Ramos (cell line): ENCODE measurements around the gene SBF2.

Source experiments
- in situ Hi-C: fragments of 300-500 bp; cut with MboI; formaldehyde crosslinking; loops from one replicate; pipeline ENCODE4 v1.14.3; 2022; ENCODE audit warnings: low sequenced_read_pairs; ENCODE audit not compliant: unreplicated experiment

Gene SBF2

DNA sequence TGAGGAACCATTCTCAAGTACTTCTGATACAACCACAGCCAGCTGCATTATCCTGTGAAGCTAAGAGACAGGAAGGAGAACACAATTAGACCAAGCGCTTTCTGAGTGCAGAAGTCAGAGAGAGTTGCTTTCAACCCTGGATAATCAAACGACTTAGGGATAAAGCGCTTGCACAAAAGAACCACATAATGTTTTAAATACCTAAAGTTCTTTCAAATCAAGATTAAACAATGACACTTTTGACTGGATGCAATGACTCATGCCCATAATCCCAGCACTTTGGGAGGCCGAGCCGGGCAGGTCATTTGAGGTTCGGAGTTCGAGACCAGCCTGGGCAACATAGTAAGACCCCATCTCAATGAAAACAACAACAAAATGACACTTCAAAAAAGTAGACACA lies 485.1 kb downstream of the SBF2 start:
- in situ Hi-C loops = no loop called here

DNA sequence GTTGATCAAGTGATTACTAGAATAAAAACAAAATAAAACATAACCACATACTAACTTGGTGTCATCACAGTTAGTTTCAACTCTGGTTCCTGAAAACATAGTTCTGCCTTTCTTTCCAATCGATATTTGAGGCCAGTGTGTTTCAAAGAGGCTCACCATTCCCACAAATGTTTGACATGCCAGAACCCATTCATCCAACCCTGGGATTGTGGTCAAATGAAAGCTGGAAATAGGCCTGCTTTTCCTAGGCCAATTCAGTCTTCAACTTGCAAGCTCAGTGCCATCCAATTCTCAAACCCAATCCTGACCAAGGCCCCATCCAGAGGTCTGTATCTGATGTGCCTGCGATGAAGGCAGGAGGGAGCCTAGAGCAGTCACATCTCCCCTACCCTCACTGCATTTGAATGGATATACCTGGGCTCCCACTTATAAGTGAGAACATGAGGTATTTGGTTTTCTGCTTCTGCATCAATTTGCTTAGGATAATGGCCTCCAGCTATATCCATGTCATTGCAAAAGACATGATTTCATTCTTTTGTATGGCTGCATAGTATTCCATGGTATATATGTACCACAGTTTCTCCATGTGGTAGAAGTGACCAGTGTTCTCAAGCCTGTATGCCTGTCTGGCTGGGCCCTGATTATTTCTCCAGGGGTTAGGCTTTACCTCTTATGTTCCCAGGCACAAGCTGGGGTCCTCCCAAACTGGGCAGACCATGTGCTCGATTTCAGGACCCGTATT lies 486.9 kb downstream of the SBF2 start:
- in situ Hi-C loops = no loop called here

- in situ Hi-C loops = no loop called here
Measured at GRCh38 chr11:9804419-9804902, 489.6 kb downstream of the SBF2 start.

GRCh38 chr11:9803685-9804418 lies 490.2 kb downstream of the SBF2 start:
- in situ Hi-C loops = no loop called here

GRCh38 chr11:9802291-9802861 lies 491.6 kb downstream of the SBF2 start:
- in situ Hi-C loops = no loop called here

- in situ Hi-C loops = no loop called here
Measured at GRCh38 chr11:9799886-9800285, 494.1 kb downstream of the SBF2 start.

- in situ Hi-C loops = no loop called here
Measured at GRCh38 chr11:9797300-9797699, 496.7 kb downstream of the SBF2 start.

DNA sequence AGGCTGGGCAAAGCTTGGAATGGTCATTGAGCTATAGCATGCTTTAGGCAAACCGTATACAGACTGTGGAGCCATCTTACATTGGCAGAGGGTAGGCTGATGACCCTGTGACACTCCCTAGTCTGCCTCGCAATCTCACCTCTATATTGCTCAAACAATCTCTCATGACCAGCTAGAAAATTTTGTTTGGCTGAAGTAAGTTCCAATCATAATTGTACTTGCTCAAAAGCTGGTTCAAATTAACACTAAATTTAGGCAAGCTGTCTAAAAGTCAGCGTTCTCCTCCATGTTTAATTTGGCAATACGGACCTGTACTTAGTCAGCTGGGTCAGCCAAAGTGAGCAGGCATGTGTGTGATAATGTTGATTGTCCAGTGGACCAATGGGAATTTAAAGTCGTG lies 497.2 kb downstream of the SBF2 start:
- in situ Hi-C loops = no loop called here

DNA sequence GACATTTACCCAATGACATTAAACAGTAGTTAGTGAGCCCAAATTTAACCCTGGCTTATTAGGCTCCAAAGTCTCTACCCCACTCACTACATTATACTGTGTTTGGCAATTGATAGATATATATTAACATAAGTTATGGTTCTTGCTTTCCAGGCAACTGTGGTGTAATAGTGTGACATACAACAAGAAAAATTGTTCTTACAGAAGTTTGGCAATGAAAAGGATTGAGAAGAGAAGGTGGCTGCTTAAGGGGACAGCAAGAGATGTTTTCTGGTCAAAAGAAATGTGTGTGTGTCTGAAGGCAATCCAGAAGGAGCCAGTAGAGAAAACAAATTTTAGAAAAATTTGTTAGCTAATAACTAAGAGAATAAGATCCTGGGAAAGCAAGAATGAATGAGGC lies 497.8 kb downstream of the SBF2 start:
- in situ Hi-C loops = no loop called here

DNA sequence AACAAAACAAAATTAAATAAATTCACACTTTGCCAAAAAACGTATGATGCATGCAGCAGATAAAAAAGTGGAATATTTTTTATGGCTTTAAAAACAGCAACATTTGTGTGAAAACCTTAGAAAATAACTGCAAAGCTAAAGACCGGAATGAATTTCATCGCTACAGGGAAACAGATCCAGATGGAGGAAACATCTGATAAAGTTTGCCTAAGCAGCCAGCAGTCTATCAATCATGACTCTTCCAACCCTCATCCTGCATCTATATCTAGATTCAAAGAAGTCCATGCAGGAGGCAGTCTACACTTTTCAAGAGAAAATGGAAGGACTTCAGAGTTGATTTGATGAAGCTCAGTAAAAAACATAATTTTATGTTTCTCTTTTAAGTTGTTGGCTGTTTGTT lies 503.3 kb downstream of the SBF2 start:
- in situ Hi-C loops = no loop called here

DNA sequence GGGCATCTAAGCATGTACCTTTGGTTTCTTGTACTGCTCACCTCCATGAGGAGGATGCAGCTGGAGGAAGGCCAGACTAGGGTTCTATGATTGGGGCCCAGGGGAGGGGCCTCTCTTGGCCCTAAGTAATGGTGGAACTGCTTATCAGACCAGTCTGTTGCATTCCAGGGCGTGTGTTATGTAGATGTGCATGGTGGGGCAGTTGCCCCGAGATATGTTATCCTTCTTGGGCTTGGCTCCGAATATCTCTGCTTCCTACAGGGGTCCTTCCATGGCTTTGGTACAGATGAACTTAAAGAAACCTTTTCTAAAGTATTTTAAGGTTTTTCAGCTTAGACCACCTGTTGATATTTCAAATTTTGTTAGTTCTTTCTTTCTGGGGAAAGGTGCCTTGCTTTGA lies 504.1 kb downstream of the SBF2 start:
- in situ Hi-C loops = no loop called here

GRCh38 chr11:9787981-9788521 lies 506.0 kb downstream of the SBF2 start:
- in situ Hi-C loops = no loop called here

DNA sequence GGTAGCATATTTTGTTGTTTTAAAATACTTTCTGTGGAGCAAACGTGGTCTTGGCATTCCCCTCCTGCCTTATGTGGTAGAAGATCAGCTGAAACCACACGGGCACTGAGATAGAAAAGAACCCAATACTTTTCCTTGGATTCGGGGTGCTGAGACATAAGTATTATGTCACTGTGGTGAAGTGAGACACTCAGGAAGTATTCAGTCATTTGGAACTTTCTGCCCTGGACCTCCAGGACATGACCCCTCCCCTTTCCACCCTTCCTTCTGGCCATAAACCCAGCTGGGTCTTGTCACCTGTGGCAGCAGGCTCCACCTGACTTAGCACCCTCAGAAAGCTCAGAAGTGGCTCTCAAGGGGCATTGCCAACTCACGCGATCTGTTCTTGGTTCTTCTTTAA lies 506.8 kb downstream of the SBF2 start:
- in situ Hi-C loops = no loop called here

DNA sequence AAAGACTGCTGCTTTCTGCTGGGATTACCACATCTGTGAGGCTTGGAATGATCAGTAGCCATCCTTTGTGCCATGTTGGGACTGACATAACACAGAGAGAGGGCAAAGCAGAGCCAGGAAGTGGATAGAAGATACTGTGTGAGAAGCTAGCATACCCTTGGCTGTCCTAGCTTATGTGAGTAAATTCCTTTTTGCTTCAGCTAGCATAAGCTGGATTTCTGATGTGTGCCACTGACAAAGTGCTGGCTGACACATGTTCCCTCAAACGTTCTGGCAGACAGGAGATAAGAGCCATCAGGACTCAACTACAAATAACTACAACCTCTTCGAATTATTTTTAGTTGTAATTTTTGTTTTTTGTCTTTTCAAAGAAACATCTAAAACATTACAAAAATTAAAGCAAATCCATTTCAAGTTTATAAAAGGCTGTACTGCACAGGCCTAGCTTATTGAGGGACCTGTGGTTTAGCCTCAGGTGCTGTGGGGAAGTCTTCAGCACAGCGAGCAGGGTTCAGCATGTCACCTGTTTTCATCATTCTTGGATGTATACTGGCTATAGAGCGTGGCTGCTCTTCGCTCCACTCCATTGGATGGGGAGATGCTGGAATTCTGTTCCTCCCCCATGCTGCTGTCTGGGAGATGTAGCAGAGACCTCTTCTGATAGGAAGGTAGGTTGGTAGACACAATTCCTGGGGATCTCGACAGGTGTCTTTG lies 509.3 kb downstream of the SBF2 start:
- in situ Hi-C loops = no loop called here

- in situ Hi-C loops = no loop called here
Measured at GRCh38 chr11:9783986-9784385, 510.0 kb downstream of the SBF2 start.

- in situ Hi-C loops = no loop called here
Measured at GRCh38 chr11:9780929-9781328, 513.1 kb downstream of the SBF2 start.

DNA sequence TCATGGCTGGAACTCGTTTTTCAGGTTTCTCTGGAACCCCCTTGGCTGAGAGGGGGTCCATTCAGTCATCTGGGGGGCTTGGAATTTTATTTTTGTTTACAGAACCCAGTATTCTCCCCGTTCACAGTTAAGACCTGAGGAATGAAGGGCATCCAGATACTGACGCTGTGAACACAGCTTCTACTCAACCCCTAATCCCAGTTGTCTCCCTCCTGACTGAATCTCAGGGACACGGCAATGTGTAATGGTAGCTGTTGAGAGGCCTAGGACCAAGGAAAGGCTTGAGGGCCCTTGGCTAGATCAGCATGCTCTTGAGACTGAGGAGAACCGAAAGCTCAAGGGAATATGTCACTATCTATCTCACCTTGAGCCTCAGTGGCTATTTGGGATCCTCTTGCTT lies 516.5 kb downstream of the SBF2 start:
- in situ Hi-C loops = no loop called here

GRCh38 chr11:9777066-9777465 lies 517.0 kb downstream of the SBF2 start:
- in situ Hi-C loops = no loop called here

DNA sequence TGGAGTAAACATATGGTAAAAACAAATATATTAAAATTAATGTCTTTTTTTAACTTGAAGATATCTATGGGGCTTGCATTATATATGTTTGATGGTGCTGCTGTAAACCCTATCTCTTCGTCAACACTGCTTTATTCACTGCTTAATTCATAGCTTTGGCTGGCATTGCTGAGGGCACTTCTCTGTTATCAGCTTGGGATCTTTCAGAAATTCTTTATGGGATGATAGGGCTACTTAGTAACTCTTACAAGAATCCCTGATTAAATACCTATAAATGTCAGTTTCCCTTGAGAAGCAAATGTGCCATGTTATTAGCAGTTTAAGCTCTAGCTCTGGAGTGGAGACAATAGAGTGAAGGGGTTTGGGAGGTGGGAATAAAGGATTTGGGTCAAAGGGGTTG lies 517.8 kb downstream of the SBF2 start:
- in situ Hi-C loops = no loop called here

GRCh38 chr11:9775398-9775779 lies 518.6 kb downstream of the SBF2 start:
- in situ Hi-C loops = no loop called here
